ENCODE data around the gene AP4M1.
"Not testable (repeated sequence)": the region's sequence is repeated elsewhere in the genome, so short reads cannot be mapped to it uniquely, and the experiment has no call there.

The AP4M1 gene

DNA sequence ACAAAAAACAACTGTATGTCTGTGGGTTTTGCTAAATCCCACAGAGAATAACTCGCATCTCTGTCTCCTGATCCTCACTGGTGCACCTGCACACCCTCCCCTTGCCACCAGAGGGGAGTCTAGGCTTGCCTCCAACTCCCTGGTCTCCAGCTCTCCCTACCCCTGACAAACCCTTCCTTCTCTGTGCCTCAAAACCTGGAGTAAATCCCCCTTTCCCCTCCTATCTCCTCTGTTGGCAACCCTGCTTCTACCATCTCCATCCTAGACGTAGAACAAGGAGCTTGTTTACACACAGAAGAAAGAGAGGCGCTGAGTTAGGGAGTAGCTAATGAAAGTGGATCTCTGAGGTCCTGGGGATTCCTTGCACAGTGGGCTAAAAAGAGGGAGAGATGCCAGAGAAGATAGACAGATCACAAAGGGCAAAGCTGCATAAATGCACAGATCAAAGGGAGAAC lies 31.3 kb downstream of the AP4M1 start:
- peak; percentile 72 to 75 for DNase-seq

DNA sequence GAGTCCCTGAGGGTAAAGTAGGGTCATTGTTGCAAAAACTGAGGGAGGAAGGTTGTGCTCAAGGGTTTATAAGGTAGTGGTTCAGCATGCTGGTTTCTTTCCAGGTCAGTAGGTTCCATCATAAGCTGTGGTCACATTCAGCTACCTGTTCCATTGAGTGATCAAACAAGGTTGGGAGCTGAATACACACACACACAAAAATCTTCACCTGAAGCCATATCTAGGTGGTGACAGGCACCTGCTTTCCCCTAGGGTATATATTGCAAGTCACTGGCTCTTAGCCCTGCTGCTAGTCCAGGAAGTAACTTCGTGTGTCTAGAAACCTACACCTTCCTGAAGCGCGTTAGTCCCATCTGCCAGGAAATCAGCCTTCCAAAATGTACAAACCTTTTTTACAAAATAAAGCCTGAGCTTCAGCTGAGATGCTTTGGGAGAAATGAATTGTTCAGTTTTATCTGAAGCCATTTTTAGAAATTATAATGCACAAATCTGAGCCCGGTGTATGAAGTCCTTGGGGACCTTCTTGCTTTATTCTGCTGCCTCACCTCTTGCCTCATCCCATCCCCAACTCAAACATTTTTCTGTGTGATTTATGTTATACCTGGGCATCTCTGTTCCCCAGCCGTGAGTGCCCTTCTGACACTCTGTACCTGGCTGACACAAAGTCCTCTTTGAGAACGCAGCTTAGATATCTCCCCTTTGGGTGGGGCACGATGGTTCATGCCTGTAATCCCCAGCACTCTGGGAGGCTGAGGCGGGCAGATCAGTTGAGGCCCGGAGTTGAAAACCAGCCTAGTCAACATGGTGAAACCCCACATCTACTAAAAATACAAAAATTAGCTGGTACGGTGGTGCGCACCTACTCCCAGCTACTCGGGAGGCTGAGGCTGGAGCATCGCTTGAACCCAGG lies 36.7 kb downstream of the AP4M1 start:
- DNase-seq = no peak

DNA sequence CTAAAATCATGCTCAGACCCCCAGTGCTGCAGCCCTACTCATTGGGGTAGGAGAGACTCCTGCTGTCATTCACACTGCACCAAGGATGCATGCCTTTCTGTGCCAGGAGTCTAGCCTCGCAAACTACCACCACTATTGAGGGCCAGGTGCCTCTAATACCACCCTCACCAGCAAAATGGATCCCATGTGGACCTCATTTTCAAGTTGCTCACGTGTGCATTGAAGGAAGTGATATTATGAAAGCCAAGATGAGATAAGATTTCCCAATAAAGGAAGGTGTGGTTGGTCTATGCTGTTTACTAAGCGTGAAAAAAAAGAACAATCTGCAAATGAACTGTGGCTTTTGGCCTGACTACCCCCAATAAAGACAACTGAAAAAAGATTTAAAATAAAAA lies 40.1 kb downstream of the AP4M1 start:
- DNase-seq = no peak

DNA sequence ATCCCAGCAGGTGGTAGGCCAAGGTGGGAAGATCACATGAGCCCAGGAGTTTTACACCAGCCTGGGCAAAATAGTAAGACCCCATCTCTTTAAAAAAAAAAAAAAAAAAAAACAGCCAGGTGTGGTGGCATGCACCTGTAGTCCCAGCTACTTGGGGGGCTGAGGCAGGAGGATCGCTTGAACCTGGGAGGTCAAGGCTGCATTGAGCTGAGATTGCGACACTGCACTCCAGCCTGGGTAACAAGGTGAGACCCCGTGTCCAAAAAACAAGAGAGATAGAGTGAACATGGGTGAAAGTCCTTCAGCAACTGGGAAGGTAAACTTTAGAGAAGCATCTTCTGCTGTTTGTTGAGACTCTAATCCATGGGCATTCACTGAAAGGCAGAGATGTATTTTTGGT lies 41.0 kb downstream of the AP4M1 start:
- no peak for DNase-seq

DNA sequence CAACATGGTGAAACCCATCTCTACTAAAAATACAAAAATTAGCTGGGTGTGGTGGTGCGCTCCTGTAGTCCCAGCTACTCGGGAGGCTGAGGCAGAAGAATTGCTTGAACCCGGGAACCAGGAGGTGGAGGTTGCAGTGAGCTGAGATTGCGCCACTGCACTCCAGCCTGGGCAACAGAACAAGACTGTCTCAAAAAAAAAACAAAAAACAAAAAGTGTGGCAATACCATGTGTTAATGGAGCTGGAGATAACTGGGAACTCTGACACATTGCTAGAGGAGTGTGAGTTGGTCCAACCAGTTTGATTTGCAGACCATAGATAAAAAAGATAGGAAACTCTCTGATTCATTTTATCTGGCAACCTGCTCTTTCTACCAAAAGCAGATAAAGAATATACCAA lies 44.9 kb downstream of the AP4M1 start:
- DNase-seq = not testable (repeated sequence)

DNA sequence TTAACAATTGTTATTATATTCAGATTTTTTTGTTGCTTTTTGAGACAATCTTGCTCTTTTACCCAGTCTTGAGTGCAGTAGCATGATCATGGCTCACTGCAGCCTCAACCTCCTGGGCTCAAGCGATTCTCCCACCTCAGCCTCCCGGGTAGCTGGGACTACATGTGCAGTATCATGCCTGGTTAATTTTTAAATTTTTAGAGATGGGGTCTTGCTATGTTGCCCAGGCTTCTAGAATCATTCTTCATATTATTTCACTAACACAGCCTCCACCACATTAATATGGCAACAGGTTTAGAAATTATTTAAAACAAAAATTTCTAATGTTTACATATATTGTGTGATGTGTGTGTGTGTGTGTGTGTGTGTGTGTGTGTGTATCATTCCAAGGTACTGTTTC lies 45.8 kb downstream of the AP4M1 start:
- no peak for DNase-seq

DNA sequence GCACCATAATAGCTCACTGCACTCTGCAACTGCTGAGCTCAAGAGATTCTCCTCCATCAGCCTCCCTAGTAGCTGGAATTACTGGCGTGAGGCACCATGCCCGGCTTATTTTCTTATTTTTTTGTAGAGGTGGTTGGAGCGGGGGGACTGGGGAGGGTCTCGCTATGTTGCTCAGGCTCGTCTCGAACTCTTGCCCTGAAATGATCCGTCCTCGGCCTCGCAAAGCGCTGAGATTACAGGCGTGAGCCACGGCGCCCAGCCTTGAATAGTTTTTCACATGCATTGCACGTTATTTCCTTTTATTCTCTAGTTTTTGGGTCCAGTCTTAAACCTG lies 46.7 kb downstream of the AP4M1 start:
- DNase-seq = no peak

DNA sequence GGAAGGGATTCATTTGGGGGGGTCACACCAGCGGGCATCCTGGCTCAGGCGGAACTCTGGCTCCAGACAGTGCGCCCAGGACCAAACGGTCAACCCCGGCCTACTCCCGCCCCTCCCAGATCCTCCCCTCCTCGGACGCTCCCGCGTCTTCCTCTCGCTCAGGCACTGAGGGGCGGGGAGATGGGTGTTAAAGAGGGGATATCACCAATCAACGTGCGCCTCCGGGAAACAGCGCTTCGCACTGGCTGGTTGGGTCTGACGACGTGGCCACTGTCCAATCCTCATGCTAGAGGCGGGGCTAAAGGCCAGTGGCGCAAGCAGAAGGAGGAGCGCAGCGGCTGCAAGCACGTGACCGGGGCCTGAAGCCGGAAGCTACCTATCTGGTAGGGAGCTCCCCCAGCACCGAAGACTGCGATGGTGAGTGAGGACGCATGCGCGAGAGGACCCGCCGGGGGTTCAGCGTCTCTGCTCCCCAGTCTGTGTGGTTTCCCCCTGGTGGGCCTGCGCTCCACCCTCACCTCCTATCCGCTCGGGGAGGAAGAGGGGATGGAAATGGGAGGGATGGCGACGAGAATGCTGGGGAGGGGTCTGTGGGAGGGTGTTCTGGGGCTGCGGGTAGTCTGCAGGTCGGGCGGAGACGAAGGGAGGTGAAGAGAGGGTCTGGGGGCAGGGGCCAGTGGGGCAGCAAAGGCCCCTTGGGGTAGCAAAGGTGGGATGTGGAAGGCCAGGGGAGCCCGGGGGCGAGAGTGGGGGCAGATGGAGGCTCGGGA lies 47.3 kb downstream of the AP4M1 start, which contains the start of gene LAMTOR4:
Gene LAMTOR4, plus strand, starts transcription at position 360 of the 770 bp plus-strand sequence. Its CDS starts 55 bp downstream, at position 415.
- peak; percentile 97 to 98 for DNase-seq

DNA sequence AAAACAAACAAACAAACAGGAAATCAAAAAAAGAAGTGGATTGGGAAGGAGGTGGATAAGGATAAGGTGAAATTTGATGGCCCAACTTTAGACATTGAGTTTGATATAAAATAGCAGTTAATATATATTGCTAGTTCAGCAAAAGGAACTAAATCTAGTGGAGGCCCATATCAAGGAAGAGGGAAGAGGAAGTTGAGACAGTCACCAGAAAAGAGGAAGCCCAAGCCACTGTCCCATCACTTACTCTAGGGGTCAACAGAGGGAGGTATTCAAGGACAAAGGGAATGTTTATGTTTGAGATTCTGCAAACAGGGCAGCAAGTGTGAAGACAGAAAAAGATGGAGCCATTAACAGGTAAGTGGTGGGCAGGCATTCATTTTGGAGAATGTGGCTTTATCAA lies 51.0 kb downstream of the AP4M1 start:
- DNase-seq = no peak

DNA sequence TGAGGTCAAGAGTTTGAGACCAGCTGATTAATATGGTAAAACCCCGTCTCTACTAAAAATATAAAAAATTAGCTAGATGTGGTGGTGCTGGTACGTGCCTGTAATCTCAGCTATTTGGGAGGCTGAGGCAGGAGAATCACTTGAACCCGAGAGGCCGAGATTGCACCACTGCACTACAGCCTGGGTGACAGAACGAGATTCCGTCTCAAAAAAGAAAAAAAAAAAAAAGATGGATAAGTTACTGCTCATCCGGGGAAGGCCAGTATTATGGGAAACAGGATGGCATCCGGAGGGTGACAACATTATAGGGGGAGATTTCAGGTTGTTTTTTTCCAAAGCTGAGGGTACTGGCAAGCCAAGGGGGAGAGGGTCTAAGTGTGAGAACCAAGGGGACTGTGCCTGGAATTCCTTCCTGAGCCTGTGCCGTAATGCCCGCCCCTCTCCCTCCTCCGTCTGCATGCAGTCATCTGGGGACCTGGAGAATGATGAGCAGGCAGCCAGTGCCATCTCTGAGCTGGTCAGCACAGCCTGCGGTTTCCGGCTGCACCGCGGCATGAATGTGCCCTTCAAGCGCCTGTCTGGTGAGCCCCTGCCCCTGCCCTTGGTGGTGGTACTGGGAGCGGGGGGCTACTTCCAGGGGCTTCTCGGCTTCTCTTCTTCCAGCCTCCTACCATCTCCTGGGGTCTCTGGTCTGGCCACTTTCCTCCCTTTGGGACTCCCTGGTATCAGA lies 51.7 kb downstream of the AP4M1 start:
- DNase-seq = no peak

DNA sequence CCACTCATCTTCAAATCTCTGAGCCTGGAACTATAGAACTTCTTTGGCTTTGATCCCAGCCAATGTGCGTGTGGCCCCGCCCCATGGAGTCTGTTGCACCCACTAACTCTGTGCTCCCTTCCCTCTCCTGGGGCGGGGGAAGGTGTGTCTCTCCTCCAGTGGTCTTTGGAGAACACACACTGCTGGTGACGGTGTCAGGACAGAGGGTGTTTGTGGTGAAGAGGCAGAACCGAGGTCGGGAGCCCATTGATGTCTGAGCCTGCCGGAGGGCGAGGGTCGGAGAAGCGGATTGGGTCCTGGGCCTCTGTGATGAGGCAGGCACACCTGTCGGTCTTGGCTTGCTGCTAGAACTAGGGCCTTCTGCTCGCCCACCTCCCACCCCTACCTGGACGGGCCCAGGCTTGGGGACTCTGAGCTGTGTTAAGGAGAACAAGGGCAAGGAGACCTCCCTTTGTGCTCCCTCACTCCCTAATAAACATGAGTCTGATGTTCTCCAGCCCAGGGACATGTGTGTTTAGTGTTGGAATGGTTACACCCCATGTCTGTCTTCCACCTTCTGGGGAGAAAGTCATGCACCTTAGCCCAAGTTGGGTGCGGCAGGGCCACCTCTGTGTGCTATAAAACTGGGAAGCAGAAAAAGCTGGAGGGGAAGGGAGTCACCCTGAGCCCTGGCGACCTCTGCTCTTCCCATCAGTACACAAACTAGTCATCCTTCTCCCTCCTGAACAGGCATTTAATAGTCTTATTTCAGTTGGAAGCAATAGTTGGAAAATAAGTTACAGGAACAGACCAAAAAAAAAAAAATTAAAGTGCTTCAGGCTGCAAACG lies 52.5 kb downstream of the AP4M1 start:
- DNase-seq = no peak

DNA sequence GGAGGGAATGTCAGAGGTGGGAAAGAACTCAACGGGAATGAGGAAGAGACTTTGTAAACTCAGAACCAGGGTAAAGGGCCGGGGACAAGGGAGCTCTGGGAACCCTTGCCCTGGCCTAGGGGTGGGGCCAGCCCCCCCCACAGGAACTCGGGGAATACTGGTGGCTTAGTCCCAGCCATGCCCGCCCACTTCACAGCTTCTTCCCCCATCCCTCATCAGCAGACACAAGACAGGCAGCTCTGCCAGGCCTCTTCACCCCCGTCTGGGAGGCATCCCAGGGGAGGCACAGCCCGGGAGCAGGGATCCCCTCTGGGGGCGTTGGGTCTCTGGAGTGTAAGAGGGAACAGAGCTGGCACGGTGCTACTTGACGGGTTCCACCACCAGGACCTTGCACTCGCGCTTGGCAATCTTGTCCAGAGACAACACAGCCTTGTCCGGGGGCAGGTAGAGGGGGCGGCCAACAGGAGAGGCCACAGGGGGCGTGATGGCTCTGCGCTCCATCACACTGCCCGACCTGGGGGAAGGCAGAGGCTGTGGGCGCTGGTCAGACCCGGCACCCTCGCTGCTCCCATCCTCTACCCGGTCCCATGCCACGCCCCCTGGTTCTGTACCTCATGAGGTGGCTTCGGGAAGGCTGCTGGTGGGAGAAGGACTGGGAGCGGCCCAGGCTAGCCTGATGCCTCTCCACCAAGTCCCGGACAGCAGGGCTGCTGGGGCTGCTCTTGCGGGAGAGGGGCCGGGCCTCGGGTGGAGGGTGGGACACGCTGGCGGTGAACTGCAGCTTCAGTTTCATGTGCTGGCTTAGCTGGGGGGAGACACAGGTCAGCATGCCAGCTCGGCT lies 53.4 kb downstream of the AP4M1 start:
- DNase-seq = no peak

DNA sequence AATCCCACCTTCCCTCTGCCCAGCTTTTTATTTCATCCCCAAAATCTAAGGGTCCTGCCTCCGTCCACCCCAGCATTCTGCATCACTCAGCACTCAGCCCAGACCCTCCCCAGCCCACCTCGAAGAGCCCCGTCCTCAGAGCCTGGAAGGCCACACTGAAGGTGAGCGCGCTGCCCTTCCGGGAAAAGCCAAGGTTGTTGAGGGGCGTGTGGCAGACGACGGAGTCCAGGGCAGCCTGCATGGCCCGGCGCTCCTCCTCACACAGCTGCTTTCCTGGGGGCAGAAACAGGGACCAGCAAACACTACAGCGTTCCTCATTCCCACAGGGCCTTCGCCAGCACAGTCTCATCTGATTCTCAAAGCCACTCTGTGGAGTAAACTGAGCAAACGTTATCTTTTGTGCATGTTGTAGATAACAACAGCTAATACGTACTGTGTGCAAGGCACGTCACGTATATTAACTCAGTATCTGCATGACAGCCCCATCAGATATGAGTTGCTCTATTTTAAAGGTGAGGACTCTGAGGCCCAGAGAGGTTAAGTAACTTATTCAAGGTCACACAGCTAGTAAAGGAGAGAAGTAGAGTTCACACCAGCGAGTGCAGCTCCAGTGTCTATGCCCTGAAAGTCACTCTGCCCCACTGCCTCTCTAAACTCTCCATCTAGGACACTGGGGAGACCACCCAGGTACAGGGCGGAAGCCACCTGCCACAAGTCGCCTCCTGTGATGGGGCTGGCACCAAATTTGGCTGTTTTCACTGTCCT lies 54.3 kb downstream of the AP4M1 start:
- DNase-seq = no peak

DNA sequence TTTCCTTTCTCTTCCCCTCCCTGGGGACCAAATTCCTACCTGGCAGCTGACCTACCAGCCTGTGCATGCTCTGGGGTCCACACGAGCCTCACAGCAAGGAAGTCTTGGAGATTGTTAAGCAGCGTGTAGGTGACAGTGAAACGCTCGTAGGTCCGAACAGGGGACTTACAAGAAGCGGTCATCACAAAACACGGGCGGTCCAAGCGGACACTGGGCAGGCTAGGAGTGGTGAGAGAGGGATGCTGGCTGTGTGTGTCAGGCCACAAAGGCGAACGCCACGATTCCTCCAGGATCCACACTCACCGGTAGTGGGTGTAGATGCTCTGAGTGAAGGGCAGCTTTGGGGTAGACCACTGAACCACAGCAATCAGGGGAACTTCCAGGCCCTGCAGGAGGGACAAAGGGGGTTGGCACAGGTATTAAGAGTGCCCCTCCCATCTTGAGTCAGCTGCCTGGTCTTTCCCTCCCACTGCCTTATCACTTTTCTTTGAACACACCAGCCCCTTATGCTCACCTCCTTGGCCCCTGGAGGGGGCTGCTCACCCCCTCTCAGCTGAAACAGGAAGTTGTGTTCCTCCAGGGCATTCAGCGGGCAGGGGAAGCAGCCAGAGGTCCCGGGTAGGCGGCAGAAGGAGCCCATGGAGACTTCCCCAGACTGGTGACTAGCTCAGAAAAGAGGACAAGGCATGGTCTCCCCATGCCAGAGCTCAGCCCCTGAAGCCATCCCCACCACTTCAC lies 55.1 kb downstream of the AP4M1 start:
- DNase-seq = no peak

DNA sequence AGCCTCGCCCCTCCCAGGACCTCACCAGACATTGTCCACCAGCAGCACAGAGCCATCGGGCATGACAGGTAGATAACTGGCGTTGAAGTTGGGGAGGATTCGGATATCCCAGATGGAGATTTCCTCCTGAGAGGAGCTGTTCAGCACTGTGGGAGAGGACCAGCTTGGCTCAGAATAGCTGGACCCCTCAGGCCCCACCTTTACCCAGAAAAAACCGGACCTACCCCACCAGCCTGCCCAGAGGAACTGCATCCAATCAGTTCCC lies 55.6 kb downstream of the AP4M1 start:
- no peak for DNase-seq

DNA sequence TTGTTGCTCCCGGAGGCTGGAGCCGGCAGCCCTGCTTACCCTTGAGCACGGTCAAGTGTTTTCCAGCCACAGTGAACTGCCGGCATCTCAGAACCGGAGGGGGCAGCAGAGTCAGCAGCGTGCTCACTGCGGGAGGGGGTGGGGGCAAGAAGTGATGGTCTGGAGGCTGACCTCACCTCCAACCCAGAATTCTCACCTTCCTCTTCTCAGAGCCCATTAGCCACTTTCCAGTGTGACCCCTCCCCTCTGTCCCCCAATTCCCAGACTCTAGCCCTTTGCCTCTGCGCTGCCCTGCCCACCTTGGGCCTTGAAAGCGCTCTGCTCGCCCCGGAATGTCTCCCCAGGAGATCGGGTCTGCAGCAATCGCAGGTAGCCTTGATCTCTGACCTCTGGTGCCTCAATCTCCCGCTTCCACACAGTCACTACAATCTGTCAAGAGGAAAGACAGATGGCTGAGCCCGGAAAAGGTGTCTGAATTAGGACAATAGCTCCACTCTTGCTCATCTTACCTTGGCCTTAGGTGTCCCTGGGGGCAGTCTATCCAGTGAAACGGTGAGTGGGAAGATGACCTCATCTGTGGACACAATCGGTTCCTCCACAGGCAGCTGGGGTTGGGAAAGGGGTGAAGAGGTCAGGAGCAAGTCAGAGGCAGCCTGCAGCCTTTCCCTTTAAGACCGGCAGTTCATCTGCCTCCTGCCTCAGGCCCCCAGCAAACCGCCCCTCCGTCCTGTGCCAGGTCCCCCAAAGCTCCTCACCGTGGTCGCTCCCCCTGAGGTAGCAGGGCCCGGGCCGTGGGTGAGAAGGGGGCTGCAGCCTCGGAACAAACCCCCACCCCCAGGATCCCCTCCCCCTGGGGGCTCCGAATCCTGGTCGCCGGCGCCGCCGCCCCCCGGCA lies 56.1 kb downstream of the AP4M1 start:
- peak in 1 of 2 experiments; percentile 40 for DNase-seq
